Measurements from ENCODE around the gene CCDC174. TPM values are rescaled to one million over a fixed set of nuclear protein-coding genes. Genes with fewer than 3 reads are reported as not detected.

Gene CCDC174
- total and polyA plus RNA-seq, 2 of the 4 experiments (the other 2 are of a cell fraction), result 5.9 to 9.6 TPM

- no peak overlapping the region for H2BK120ac ChIP-seq (ENCODE audit: low read depth, low read length)
- H3K27me3 ChIP-seq (ENCODE audit: control insufficient read depth, insufficient read depth, low read length), result peaks cover 2% of the 10 kb centered on the region; the same call in 1 of the 2 replicates
- no peak overlapping the region for H2BK20ac ChIP-seq (ENCODE audit: low read depth, low read length)
- 43% methylated on average over 1 of the region's 2 CpGs; no CpG with 5 or more reads in 1 of the 2 experiments for WGBS, 2 experiments (ENCODE audit: extremely low coverage in 2 of 2, insufficient read length in 1 of 2)
- peaks cover 3% of the 10 kb centered on the region; the same call in 1 of the 2 replicates for H3K4me1 ChIP-seq (ENCODE audit: control insufficient read depth, insufficient read depth, low read length)
- H2AK5ac ChIP-seq (ENCODE audit: low read depth, low read length), result no peak overlapping the region
- H3K23ac ChIP-seq (ENCODE audit: low read depth, low read length), result no peak overlapping the region
- peaks cover 4% of the 10 kb centered on the region; the same call in 1 of the 2 replicates for H3K9me1 ChIP-seq (ENCODE audit: insufficient read depth, low read length)
- no peaks in the 10 kb centered on the region for H3K36me3 ChIP-seq (ENCODE audit: control insufficient read depth, insufficient read depth, low read length)
- ChIA-PET CTCF (interaction anchor here (1.0 kb wide), 1 partner anchor 15 kb away, joined by 4 read pairs; no protein-coding TSS in a partner anchor), POLR2A (ENCODE audit: unreplicated experiment) (no interaction called here)
- ATAC-seq (ENCODE audit: low read depth) (no peak; the same call in 1 of the 2 replicates), DNase-seq (no peak)
- H4K5ac ChIP-seq (ENCODE audit: low read depth, low read length), result no peak overlapping the region
- no peak overlapping the region for H3K9ac ChIP-seq (ENCODE audit: low read depth, low read length)
- BruUV-seq (replicated peaks), result no TSS peak
- H3K27ac ChIP-seq (ENCODE audit: insufficient read depth, low read length), result no peak overlapping the region
- no peak overlapping the region for H3K18ac ChIP-seq (ENCODE audit: low read depth, low read length)
- no peak overlapping the region for H2BK15ac ChIP-seq (ENCODE audit: low read depth, low read length)
- H3K9me3 ChIP-seq (ENCODE audit: control insufficient read depth, insufficient read depth, low read length), result no peaks in the 10 kb centered on the region
- H4K91ac ChIP-seq (ENCODE audit: insufficient read depth, low read depth, low read length), result no peak overlapping the region
- intact Hi-C loops (cut with micrococcal nuclease), result no loop called here
- TF ChIP-seq RFX5 (IDR thresholded peaks at IDR 0.05; ENCODE audit: low read depth, low read length), result no peak
- TF ChIP-seq MAFK (IDR thresholded peaks at IDR 0.05; ENCODE audit: low read depth, low read length), result no peak
- TF ChIP-seq NFE2L2 (IDR thresholded peaks at IDR 0.05; ENCODE audit: low read depth, low read length), result no peak
- TF ChIP-seq CTCF (conservative IDR thresholded peaks at IDR 0.05; ENCODE audit: low read depth, low read length), result no peak
- no peak for TF ChIP-seq RCOR1 (IDR thresholded peaks at IDR 0.05; ENCODE audit: insufficient replicate concordance, low read length)
- no peak for TF ChIP-seq BHLHE40 (IDR thresholded peaks at IDR 0.05; ENCODE audit: low read depth, low read length)
- TF ChIP-seq POLR2A (IDR thresholded peaks at IDR 0.05; ENCODE audit: low read depth, low read length), result no peak
- no peak for TF ChIP-seq CEBPB (IDR thresholded peaks at IDR 0.05; ENCODE audit: low read depth, low read length)
- no peak for TF ChIP-seq USF2 (IDR thresholded peaks at IDR 0.05; ENCODE audit: low read depth, low read length)
- no peak for TF ChIP-seq MAZ (IDR thresholded peaks at IDR 0.05; ENCODE audit: borderline replicate concordance, low read depth, low read length)
- no peak for TF ChIP-seq FOS (IDR thresholded peaks at IDR 0.05; ENCODE audit: low read depth, low read length)
- TF ChIP-seq RAD21 (IDR thresholded peaks at IDR 0.05; ENCODE audit: low read length), result no peak
- TF ChIP-seq, protein P1, sequence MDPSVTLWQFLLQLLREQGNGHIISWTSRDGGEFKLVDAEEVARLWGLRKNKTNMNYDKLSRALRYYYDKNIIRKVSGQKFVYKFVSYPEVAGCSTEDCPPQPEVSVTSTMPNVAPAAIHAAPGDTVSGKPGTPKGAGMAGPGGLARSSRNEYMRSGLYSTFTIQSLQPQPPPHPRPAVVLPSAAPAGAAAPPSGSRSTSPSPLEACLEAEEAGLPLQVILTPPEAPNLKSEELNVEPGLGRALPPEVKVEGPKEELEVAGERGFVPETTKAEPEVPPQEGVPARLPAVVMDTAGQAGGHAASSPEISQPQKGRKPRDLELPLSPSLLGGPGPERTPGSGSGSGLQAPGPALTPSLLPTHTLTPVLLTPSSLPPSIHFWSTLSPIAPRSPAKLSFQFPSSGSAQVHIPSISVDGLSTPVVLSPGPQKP (IDR thresholded peaks at IDR 0.05; ENCODE audit: borderline replicate concordance, low read depth, low read length), result no peak
- no peak for TF ChIP-seq SMC3 (IDR thresholded peaks at IDR 0.05; ENCODE audit: low read depth, low read length)
- no peak for TF ChIP-seq MXI1 (IDR thresholded peaks at IDR 0.05; ENCODE audit: borderline replicate concordance, low read depth, low read length)
- TF ChIP-seq CHD1 (IDR thresholded peaks at IDR 0.05; ENCODE audit: low read depth, low read length), result no peak
- H2AFZ ChIP-seq (replicated peaks; ENCODE audit: low read length, poor library complexity), result no peak overlapping the region
- no peaks in the 10 kb centered on the region for H3K79me1 ChIP-seq (ENCODE audit: low read depth in 1 of 2, low read length in 2 of 2)
- H4K8ac ChIP-seq (ENCODE audit: low read depth in 2 of 2, low read length in 2 of 2), result no peak overlapping the region
- no peaks in the 10 kb centered on the region for H4K20me1 ChIP-seq (ENCODE audit: insufficient read depth, low read length)
- no peak overlapping the region for H2BK5ac ChIP-seq (ENCODE audit: low read depth, low read length, poor library complexity, severe bottlenecking)
- H3K14ac ChIP-seq (replicated peaks; ENCODE audit: low read depth, low read length), result no peak overlapping the region
- H2AK9ac ChIP-seq (replicated peaks; ENCODE audit: low read depth, low read length, poor library complexity), result no peak overlapping the region
- no peak overlapping the region for H3K4me2 ChIP-seq (ENCODE audit: low read depth, low read length)
- in situ Hi-C loops (cut with MboI; ENCODE audit: low sequenced_read_pairs), result no loop called here
- no peak overlapping the region for H3K4me3 ChIP-seq (ENCODE audit: insufficient read depth, low read depth, low read length)
- dilution Hi-C loops (cut with HindIII; ENCODE audit: low sequenced_read_pairs, unreplicated experiment), result no loop called here
- no peak overlapping the region for H3K4ac ChIP-seq (ENCODE audit: low read depth, low read length)
- no peak overlapping the region for H3K56ac ChIP-seq (ENCODE audit: extremely low read depth, insufficient read depth, low read length)
Observed at GRCh38 chr3:14719006-14719405, 67.4 kb downstream of the CCDC174 start.

Measured in IMR-90 (cell line).